ENCODE results near the gene SNRPA.
"Not testable (repeated sequence)": the region's sequence is repeated elsewhere in the genome, so short reads cannot be mapped to it uniquely, and the experiment has no call there.

The SNRPA gene

GRCh38 chr19:40716482-40717324, 34.3 kb upstream of the SNRPA start, which contains the start of the genes COQ8B and ITPKC:
TSS of gene COQ8B (minus strand) at chr19:40716886. CDS start at chr19:40714632, 2,254 bp downstream.
TSS of gene ITPKC (plus strand) at chr19:40717112. CDS start at chr19:40717136, 24 bp downstream.
- H3K4me1 Mint-ChIP-seq (ENCODE audit: low read depth) = peaks cover 46% of the 10 kb centered on the region
- peaks cover 9% of the 10 kb centered on the region for H3K36me3 Mint-ChIP-seq (ENCODE audit: low read depth)
- peak; percentile 99 for DNase-seq (ENCODE audit: low spot score)
- H3K27me3 Mint-ChIP-seq (ENCODE audit: low read depth) = no peaks in the 10 kb centered on the region
- H3K4me3 Mint-ChIP-seq = peak within 1 kb of the TSS; percentile 85
- H3K9me3 Mint-ChIP-seq = no peaks in the 10 kb centered on the region
- peak within 1 kb of the TSS; percentile 97 for H3K27ac Mint-ChIP-seq

GRCh38 chr19:40717325-40717879, 33.6 kb upstream of the SNRPA start:
- Mint-ChIP-seq H3K27me3 (ENCODE audit: low read depth) (no peaks in the 10 kb centered on the region), H3K4me3 (peak overlapping the region; percentile 85), H3K36me3 (ENCODE audit: low read depth) (peaks cover 15% of the 10 kb centered on the region), H3K9me3 (no peaks in the 10 kb centered on the region), H3K27ac (peak overlapping the region; percentile 70), H3K4me1 (ENCODE audit: low read depth) (peaks cover 45% of the 10 kb centered on the region)
- DNase-seq (ENCODE audit: low spot score) = no peak

- Mint-ChIP-seq H3K4me1 (ENCODE audit: low read depth) (peaks cover 42% of the 10 kb centered on the region), H3K36me3 (ENCODE audit: low read depth) (peaks cover 18% of the 10 kb centered on the region), H3K9me3 (no peaks in the 10 kb centered on the region), H3K27me3 (ENCODE audit: low read depth) (no peaks in the 10 kb centered on the region), H3K27ac (peak overlapping the region; percentile 79), H3K4me3 (peak overlapping the region; percentile 85)
- DNase-seq (ENCODE audit: low spot score) = no peak
These were observed 32.9 kb upstream of the SNRPA start for GRCh38 chr19:40717880-40718773.

DNA sequence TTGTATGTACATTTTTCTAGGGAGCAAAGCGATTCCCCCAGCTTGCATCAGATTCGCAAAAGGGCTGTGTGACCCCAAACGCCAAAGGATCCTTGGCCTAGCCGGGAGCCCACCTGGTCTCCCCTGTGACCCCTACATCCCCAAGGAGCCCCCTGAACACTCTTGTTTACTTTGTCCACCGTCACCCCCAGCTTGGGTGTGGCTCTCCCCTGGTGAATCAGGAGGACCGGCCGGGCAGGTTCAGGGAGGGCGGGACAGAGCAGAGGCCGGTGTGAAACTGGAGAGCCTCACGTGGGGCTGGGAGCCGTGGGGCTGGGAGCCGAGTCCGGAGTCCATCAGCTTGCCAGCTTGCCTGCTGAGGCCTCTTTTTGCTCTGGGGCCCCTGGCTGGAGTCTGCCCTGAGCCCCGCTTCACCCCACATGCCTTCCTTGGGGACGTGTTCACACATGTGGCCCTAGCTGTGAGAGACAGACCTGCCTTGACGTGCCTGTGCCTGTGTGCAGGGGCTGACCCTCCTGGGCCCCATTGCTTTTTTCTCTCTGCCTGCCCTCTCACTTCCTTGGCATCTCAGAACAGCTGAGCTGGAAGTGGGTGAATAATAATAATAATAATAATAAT, 32.1 kb upstream of the SNRPA start:
- DNase-seq (ENCODE audit: low spot score) = no peak
- H3K27me3 Mint-ChIP-seq (ENCODE audit: low read depth) = no peaks in the 10 kb centered on the region
- peaks cover 21% of the 10 kb centered on the region for H3K36me3 Mint-ChIP-seq (ENCODE audit: low read depth)
- no peaks in the 10 kb centered on the region for H3K9me3 Mint-ChIP-seq
- peaks cover 40% of the 10 kb centered on the region for H3K4me1 Mint-ChIP-seq (ENCODE audit: low read depth)
- H3K27ac Mint-ChIP-seq = peak overlapping the region; percentile 52
- H3K4me3 Mint-ChIP-seq = peak overlapping the region; percentile 85

- Mint-ChIP-seq H3K9me3 (no peaks in the 10 kb centered on the region), H3K4me1 (ENCODE audit: low read depth) (peaks cover 42% of the 10 kb centered on the region), H3K36me3 (ENCODE audit: low read depth) (peaks cover 24% of the 10 kb centered on the region), H3K4me3 (peak overlapping the region; percentile 85), H3K27ac (peak overlapping the region; percentile 65), H3K27me3 (ENCODE audit: low read depth) (no peaks in the 10 kb centered on the region)
- DNase-seq (ENCODE audit: low spot score) = no peak
These were observed 31.5 kb upstream of the SNRPA start for GRCh38 chr19:40719414-40719894.

GRCh38 chr19:40721140-40721486, 29.9 kb upstream of the SNRPA start:
- H3K4me1 Mint-ChIP-seq (ENCODE audit: low read depth) = peaks cover 32% of the 10 kb centered on the region
- no peaks in the 10 kb centered on the region for H3K9me3 Mint-ChIP-seq
- peaks cover 28% of the 10 kb centered on the region for H3K36me3 Mint-ChIP-seq (ENCODE audit: low read depth)
- no peak for DNase-seq (ENCODE audit: low spot score)
- H3K27me3 Mint-ChIP-seq (ENCODE audit: low read depth) = no peaks in the 10 kb centered on the region
- H3K4me3 Mint-ChIP-seq = peak overlapping the region; percentile 47
- no peak overlapping the region for H3K27ac Mint-ChIP-seq

DNA sequence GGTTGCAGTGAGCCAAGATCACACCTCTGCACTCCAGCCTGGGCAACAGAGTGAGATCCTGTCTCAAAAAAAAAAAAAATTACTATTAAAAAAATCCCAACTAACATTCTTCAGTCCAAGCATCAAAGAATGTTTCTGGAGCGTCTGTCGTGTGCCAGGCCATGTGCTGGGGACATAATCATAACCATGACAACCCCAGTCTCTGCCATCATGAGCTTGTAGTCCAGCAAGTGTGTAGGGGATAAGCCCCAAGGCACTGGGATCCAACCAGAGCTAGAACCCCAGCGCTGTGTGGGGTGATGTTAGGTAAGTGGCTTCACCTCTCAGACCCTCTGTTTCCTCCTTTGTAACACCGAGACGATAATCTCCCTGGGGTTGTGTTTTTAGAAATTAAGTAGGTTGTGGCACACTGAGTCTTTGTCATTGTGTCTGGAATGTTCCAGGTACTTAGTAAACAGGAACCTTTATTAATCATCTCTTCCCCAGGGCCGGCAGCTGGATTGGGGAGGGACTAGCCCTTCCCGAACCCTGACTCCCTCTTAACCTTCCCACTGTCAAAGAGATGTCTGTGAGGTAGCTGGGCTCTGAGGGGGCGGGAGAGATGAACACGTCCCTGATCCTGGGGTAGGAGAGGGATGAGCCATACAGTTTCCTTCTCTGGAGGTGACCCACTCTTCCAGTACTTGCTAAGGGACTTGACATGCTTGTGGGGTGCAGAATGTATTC, 28.9 kb upstream of the SNRPA start:
- Mint-ChIP-seq H3K9me3 (no peaks in the 10 kb centered on the region), H3K4me1 (ENCODE audit: low read depth) (peaks cover 28% of the 10 kb centered on the region), H3K4me3 (no peak overlapping the region), H3K27me3 (ENCODE audit: low read depth) (no peaks in the 10 kb centered on the region), H3K36me3 (ENCODE audit: low read depth) (peaks cover 32% of the 10 kb centered on the region), H3K27ac (no peak overlapping the region)
- DNase-seq (ENCODE audit: low spot score) = no peak

DNA sequence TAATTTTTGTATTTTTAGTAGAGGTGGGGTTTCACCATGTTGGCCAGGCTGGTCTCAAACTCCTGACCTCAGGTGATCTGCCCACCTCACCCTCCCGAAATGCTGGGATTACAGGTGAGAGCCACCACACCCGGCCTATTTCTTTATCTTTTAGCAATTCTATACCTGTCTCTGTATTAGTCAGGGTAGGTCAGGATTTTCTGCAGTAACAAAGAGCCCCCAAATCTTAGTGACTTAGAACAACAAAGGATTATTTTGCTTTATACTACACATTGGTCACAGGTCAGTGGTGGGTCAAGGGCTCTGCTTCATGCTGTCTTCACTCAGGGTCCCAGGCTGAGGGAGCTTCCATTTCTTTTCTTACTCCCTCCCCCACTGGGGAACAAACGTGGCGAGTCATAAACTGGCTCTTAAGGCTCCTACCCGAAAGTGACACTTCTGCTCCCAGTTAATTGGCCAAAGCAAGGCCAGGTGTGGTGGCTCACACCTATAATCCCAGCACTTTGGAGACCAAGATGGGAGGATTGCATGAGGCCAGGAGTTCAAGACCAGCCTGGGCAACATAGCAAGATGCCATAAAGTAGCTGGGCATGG, 27.2 kb upstream of the SNRPA start:
- H3K9me3 Mint-ChIP-seq = no peaks in the 10 kb centered on the region
- H3K4me3 Mint-ChIP-seq = no peak overlapping the region

GRCh38 chr19:40724315-40724714, 26.7 kb upstream of the SNRPA start:
- Mint-ChIP-seq H3K27ac (no peak overlapping the region), H3K9me3 (no peaks in the 10 kb centered on the region), H3K4me1 (ENCODE audit: low read depth) (peaks cover 21% of the 10 kb centered on the region), H3K4me3 (no peak overlapping the region), H3K27me3 (ENCODE audit: low read depth) (no peaks in the 10 kb centered on the region), H3K36me3 (ENCODE audit: low read depth) (peaks cover 35% of the 10 kb centered on the region)
- DNase-seq (ENCODE audit: low spot score) = no peak

More for the DNA sequence above, 27.2 kb upstream of the SNRPA start:
- H3K27ac Mint-ChIP-seq = no peak overlapping the region
- H3K27me3 Mint-ChIP-seq (ENCODE audit: low read depth) = no peaks in the 10 kb centered on the region
- DNase-seq (ENCODE audit: low spot score) = no peak
- peaks cover 35% of the 10 kb centered on the region for H3K36me3 Mint-ChIP-seq (ENCODE audit: low read depth)
- peaks cover 23% of the 10 kb centered on the region for H3K4me1 Mint-ChIP-seq (ENCODE audit: low read depth)

GRCh38 chr19:40724855-40725254, 26.1 kb upstream of the SNRPA start:
- H3K27me3 Mint-ChIP-seq (ENCODE audit: low read depth) = no peaks in the 10 kb centered on the region
- no peak for DNase-seq (ENCODE audit: low spot score)
- no peaks in the 10 kb centered on the region for H3K9me3 Mint-ChIP-seq
- peaks cover 17% of the 10 kb centered on the region for H3K4me1 Mint-ChIP-seq (ENCODE audit: low read depth)
- no peak overlapping the region for H3K4me3 Mint-ChIP-seq
- no peak overlapping the region for H3K27ac Mint-ChIP-seq
- peaks cover 35% of the 10 kb centered on the region for H3K36me3 Mint-ChIP-seq (ENCODE audit: low read depth)

- Mint-ChIP-seq H3K9me3 (no peaks in the 10 kb centered on the region), H3K27ac (no peak overlapping the region), H3K4me3 (no peak overlapping the region), H3K27me3 (ENCODE audit: low read depth) (no peaks in the 10 kb centered on the region), H3K4me1 (ENCODE audit: low read depth) (peaks cover 5% of the 10 kb centered on the region), H3K36me3 (ENCODE audit: low read depth) (peaks cover 38% of the 10 kb centered on the region)
- no peak for DNase-seq (ENCODE audit: low spot score)
These were observed 24.7 kb upstream of the SNRPA start for GRCh38 chr19:40726279-40726678.

GRCh38 chr19:40730065-40730464, 20.9 kb upstream of the SNRPA start:
- H3K9me3 Mint-ChIP-seq = not testable (repeated sequence)
- peaks cover 30% of the 10 kb centered on the region for H3K36me3 Mint-ChIP-seq (ENCODE audit: low read depth)

More at GRCh38 chr19:40730065-40730464, 20.9 kb upstream of the SNRPA start:
- H3K27ac Mint-ChIP-seq; DNase-seq (ENCODE audit: low spot score); H3K4me3 Mint-ChIP-seq; H3K27me3 Mint-ChIP-seq (ENCODE audit: low read depth); H3K4me1 Mint-ChIP-seq (ENCODE audit: low read depth): not testable (repeated sequence)
